ENCODE measurements around the gene USP37. TPM values are rescaled to one million over a fixed set of nuclear protein-coding genes. Genes with fewer than 3 reads are reported as not detected.

Gene USP37
- total and polyA plus RNA-seq, 2 of the 4 experiments (the other 2 are of a cell fraction): 1.6 to 6.5 TPM

GRCh38 chr2:218513676-218514075 lies 54.5 kb downstream of the USP37 start:
- BruUV-seq (replicated peaks): no TSS peak
- no peaks in the 10 kb centered on the region for H3K27me3 ChIP-seq (ENCODE audit: control insufficient read depth, insufficient read depth, low read length)
- H4K8ac ChIP-seq (ENCODE audit: low read depth in 2 of 2, low read length in 2 of 2): no peak overlapping the region
- no peak overlapping the region for H3K18ac ChIP-seq (ENCODE audit: low read depth, low read length)
- no peak overlapping the region; the same call in 1 of the 2 replicates for H3K4me2 ChIP-seq (ENCODE audit: low read depth, low read length)
- H3K27ac ChIP-seq (ENCODE audit: insufficient read depth, low read length): no peak overlapping the region
- DNase-seq (peak; percentile 19), ATAC-seq (ENCODE audit: low read depth) (peak; percentile 70)
- H3K9ac ChIP-seq (ENCODE audit: low read depth, low read length): no peak overlapping the region
- H2BK20ac ChIP-seq (ENCODE audit: low read depth, low read length): no peak overlapping the region
- no peak overlapping the region for H3K56ac ChIP-seq (ENCODE audit: extremely low read depth, insufficient read depth, low read length)
- no peaks in the 10 kb centered on the region for H3K9me1 ChIP-seq (ENCODE audit: insufficient read depth, low read length)
- H3K4ac ChIP-seq (ENCODE audit: low read depth, low read length): no peak overlapping the region
- H2AK5ac ChIP-seq (ENCODE audit: low read depth, low read length): no peak overlapping the region
- no peak overlapping the region for H3K14ac ChIP-seq (replicated peaks; ENCODE audit: low read depth, low read length)
- dilution Hi-C loops (cut with HindIII; ENCODE audit: low sequenced_read_pairs, unreplicated experiment) (no loop called here), intact Hi-C loops (cut with micrococcal nuclease) (loop anchor here (5.0 kb wide), 1 partner anchor 34 kb away; no protein-coding TSS in a partner anchor), in situ Hi-C loops (cut with MboI; ENCODE audit: low sequenced_read_pairs) (no loop called here)
- WGBS, 2 experiments (ENCODE audit: extremely low coverage in 2 of 2, insufficient read length in 1 of 2): no CpG with 5 or more reads among the region's 5 CpGs
- TF ChIP-seq FOS (IDR thresholded peaks at IDR 0.05; ENCODE audit: low read depth, low read length) (no peak), RFX5 (IDR thresholded peaks at IDR 0.05; ENCODE audit: low read depth, low read length) (no peak), MAFK (IDR thresholded peaks at IDR 0.05; ENCODE audit: low read depth, low read length) (no peak)
- H2BK15ac ChIP-seq (ENCODE audit: low read depth, low read length): no peak overlapping the region
- no peaks in the 10 kb centered on the region for H4K20me1 ChIP-seq (ENCODE audit: insufficient read depth, low read length)
- H3K36me3 ChIP-seq (ENCODE audit: control insufficient read depth, insufficient read depth, low read length): no peaks in the 10 kb centered on the region
- no peak overlapping the region for H3K23ac ChIP-seq (ENCODE audit: low read depth, low read length)
- H3K9me3 ChIP-seq (ENCODE audit: control insufficient read depth, insufficient read depth, low read length): no peaks in the 10 kb centered on the region
- no peak overlapping the region for H2AFZ ChIP-seq (replicated peaks; ENCODE audit: low read length, poor library complexity)
- POLR2A ChIA-PET (ENCODE audit: unreplicated experiment): no interaction called here
- no peak overlapping the region for H2BK5ac ChIP-seq (ENCODE audit: low read depth, low read length, poor library complexity, severe bottlenecking)
- CTCF ChIA-PET: no interaction called here
- H3K79me1 ChIP-seq (ENCODE audit: low read depth in 1 of 2, low read length in 2 of 2): peaks cover 3 to 9% of the 10 kb centered on the region in 2 experiments; a peak in 2 of 4 replicates
- no peak overlapping the region for H4K5ac ChIP-seq (ENCODE audit: low read depth, low read length)
- no peak overlapping the region for H4K91ac ChIP-seq (ENCODE audit: insufficient read depth, low read depth, low read length)
- H2AK9ac ChIP-seq (replicated peaks; ENCODE audit: low read depth, low read length, poor library complexity): no peak overlapping the region
- H3K4me1 ChIP-seq (ENCODE audit: control insufficient read depth, insufficient read depth, low read length): no peaks in the 10 kb centered on the region
- H3K4me3 ChIP-seq (ENCODE audit: insufficient read depth, low read depth, low read length): no peak overlapping the region
- H2BK120ac ChIP-seq (ENCODE audit: low read depth, low read length): no peak overlapping the region

Measured in IMR-90 (cell line).